DMS53 treated with DMSO at 0.1 percent for 48 hours (cell line): ENCODE results near the gene MTA3.
"Not testable (repeated sequence)": the region's sequence is repeated elsewhere in the genome, so short reads cannot be mapped to it uniquely, and the experiment has no call there.

Experiments used
- DNase-seq: peaks from one replicate; lab custom pipeline; 2025; ENCODE audit not compliant: unreplicated experiment; lab: John Stamatoyannopoulos, UW

The MTA3 gene

DNA sequence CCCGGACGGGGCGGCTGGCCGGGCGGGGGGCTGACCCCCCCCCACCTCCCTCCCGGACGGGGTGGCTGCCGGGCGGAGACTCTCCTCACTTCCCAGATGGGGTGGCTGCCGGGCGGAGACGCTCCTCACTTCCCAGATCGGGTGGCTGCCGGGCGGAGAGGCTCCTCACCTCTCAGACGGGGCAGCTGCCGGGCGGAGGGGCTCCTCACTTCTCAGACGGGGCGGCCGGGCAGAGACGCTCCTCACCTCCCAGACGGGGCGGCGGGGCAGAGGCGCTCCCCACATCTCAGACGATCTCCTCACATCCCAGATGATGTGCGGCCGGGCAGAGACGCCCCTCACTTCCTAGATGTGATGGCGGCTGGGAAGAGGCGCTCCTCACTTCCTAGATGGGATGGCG, 37.7 kb downstream of the MTA3 start:
- not testable (repeated sequence) for DNase-seq

DNA sequence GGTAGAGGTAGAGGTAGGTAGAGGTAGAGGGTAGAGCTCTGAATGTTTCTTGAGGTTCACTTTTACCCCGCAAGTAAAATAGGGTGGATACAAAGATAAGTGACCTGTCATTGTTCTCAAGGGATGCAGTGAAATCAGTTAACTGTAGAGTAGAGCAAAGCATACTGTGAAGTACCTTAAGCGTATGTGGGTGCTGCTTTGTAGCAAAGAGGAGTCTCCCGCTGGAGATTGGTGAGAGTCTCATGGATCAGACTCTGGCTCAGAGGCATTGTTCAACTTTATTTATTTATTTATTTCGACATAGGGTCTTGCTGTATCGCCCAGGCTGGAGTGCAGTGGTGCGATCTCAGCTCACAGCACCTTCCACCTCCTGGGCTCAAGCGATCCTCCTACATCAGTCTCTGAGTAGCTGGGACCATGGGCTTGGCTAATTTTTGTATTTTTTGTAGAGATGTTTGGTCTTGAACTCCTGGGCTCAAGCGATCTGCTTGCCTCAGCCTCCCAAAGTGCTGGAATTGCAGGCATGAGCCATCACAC, 38.7 kb downstream of the MTA3 start:
- no peak for DNase-seq

DNA sequence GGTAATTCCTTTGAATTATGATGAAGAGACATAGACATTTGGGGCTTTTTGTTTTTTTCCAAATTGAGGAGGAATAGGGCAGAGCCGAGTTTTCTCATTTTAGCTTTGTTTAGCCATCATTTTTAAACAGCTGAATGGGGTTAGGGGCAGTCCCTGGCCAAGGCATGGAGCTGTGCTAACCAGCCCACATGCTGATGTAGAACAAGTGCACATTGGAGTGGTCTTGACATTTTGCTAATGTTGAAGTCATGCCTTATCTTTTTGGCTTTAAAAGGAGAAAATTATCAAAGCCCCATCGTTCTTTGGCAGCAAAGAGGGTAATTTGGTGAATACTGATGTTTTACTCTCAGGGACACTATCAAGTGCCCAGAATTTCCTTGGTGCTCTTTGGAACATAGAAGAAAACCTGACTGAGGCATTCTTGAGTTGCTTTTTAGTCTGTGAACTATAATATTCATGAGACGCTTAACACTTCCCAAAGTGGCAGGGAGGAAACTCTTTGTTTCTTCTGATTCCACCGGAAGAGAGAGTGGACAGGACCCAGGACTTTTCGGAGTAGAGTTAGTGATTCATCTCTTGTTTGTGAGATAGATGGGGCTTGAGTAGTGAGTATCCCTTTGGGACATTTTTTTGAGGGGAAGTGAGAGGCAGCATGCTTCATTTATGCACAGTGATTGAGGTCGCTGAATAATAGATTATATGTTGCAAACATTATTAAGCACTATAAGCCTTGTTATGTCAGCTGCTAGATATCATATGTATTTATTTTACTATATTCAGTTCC, 45.0 kb downstream of the MTA3 start:
- DNase-seq: no peak

- DNase-seq: peak; percentile 18
Measured at GRCh38 chr2:42614838-42615237, 46.4 kb downstream of the MTA3 start.

- no peak for DNase-seq
Measured at GRCh38 chr2:42618116-42618515, 49.7 kb downstream of the MTA3 start.

DNA sequence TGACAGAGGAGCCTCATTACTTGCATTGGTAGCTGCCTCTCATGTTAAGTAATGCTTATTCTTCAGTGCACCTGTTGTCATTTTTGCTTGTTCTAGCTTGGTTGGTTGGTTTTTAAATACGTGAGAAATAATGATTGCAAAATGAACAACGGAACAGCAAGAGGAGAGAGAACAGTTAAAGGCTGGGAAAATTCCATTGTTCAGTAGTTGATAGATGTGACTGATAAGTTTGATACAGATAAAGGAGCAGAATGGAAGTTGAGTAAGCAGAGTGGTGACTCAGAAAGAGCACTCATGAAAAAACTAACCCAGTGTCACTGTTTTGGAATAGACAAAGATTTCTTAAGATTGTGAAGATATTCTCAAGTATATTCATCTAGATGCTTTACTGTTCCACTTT, 50.5 kb downstream of the MTA3 start:
- DNase-seq: no peak

DNA sequence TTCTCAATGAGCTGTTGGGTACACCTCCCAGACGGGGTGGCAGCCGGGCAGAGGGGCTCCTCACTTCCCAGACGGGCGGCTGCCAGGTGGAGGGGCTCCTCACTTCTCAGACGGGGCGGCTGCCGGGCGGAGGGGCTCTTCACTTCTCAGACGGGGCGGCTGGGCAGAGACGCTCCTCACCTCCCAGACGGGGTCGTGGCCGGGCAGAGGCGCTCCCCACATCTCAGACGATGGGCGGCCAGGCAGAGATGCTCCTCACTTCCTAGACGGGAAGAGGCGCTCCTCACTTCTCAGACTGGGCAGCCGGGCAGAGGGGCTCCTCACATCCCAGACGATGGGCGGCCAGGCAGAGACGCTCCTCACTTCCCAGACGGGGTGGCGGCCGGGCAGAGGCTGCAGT, 53.2 kb downstream of the MTA3 start:
- not testable (repeated sequence) for DNase-seq

DNA sequence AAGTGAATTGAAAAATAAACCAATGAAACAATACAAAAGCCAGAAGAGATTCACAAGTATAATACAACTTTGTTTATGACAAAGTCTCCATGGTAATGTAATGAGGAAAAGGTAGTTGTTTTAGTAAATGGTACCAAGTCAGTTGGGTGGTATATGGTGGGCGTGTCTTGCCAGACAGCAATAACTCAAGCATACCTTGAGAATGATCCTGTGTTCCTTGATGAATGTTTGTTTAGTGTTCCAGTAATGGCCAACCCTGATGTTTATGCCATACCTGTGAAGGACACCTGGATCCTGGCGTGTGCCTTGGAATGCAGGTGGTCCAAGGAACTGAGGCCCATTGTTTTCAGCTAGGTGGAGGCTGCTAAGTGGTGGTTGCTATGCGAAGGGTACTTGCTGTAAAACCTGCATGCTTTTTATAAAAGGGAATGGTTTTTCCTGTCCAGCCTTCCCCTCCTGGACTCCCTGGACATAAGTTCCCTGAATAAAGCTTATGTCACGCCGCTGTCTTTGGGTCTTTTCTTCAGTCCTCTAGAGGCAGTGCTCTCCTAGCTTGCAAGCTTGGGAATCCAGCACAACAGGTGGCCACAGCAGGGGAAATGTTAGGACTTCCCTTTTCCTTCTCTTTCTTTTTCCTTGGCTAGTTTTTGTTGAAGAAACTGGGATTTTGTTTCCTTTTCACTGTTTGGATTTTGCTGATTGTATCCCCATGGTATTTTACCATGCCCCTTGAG, 54.7 kb downstream of the MTA3 start:
- no peak for DNase-seq

- DNase-seq: no peak
Measured at GRCh38 chr2:42624047-42624446, 55.6 kb downstream of the MTA3 start.

GRCh38 chr2:42628024-42628423, 59.6 kb downstream of the MTA3 start:
- not testable (repeated sequence) for DNase-seq

DNA sequence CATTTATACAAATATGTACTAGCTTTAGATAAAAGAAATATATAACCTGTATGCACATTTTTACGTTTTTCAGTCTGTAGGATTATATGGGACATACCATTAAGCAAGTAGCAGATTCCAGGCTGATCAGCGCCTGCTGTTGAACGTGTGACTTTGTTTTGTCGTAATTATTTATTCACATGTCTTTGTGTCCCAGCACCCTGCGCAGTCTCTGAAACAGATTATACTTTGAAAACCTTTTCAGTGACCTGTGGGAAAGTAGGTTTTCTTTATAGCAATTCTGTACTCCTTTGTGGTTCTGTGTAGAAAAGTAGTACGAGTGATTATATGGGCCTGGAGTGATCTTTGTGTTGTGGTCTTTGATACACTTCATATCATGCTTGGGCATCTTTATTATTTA, 68.5 kb downstream of the MTA3 start:
- no peak for DNase-seq

- DNase-seq: no peak
Measured at GRCh38 chr2:42638080-42638784, 69.8 kb downstream of the MTA3 start.

DNA sequence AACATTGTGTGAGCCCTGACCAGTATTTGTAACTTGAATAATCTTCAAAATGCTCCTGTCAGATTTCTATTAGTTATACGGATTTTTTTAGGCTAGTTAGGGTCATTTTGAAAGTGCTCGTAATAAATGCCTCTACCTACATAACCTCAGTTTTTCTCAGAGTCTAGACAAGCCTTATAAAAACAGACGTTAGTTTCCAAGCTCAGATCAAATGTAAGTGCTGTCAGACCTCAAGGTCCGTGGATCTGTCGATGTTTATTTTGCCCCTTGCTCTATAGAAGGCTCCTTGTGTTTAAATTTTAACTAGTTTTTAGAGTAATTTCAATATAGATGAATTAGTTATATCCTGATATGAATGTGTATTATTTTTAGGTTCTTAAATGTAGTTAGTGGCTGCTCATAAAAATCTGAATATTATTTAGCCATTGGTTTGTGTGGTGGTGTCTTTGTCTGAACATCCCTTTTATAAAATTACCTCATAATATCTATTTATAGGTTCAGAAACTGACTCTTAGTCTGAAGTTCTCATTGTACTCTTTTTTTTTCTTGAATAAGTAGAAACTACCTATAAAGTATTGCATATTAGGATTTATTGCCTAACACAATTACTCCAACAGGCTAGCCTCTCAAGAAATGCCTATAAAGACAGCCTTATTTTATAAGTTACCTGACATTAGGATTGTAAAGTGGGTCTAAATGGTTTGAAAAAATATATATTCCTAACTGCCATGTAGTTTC, 71.1 kb downstream of the MTA3 start:
- no peak for DNase-seq

- no peak for DNase-seq
Measured at GRCh38 chr2:42640261-42640660, 71.8 kb downstream of the MTA3 start.

DNA sequence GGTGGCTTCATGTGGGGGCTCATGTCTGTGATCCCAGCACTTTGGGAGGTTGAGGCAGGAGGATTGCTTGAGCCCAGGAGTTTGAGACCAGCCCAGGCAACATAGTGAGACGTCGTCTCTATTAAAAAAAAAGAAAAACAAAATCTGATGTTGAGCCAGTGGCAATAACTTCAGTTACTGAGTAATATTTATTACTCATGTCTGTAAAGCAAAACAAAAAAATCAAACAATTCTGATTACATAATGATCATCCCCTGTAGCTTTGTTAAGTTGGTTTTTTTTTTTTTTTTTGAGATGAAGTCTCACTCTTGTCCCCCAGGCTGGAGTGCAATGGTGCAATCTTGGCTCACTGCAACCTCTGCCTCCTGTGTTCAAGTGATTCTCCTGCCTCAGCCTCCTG, 73.9 kb downstream of the MTA3 start:
- not testable (repeated sequence) for DNase-seq

DNA sequence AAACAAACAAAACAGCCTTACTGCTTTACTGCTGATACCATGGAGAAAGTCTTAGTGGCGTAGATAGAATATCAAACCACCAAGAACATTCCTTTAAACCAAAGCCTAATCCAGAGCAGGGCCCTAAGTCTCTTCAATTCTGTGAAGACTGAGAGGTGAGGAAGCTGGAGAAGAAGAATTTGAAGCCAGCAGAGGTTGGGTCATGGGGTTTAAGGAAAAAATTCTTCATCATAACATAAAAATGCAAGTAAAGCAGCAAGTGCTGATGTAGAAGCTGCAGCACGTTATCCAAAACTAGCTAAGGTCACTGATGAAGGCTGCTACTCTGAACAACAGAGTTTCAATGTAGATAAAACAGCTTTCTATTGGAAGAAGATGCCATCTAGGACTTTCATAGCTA, 77.1 kb downstream of the MTA3 start:
- DNase-seq: no peak

DNA sequence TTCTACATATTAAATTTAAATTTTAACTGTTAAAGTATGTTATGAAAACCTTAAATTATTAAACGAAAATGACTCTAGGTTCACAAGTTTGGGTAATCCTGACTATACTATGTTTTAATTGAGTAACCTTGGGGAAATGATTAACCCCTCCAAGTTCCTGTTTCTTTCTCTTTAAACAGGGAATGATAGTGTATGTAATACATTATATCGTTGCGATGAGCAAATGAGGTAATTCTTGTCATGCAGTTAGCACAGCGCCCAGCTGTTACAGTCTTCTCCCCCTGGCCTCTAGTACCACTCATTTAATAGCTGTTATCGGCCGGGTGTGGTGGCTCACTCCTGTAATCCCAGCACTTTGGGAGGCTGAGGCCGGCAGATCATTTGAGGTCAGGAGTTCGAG, 80.4 kb downstream of the MTA3 start:
- DNase-seq: no peak

- no peak for DNase-seq
Measured at GRCh38 chr2:42651057-42651456, 82.6 kb downstream of the MTA3 start.

DNA sequence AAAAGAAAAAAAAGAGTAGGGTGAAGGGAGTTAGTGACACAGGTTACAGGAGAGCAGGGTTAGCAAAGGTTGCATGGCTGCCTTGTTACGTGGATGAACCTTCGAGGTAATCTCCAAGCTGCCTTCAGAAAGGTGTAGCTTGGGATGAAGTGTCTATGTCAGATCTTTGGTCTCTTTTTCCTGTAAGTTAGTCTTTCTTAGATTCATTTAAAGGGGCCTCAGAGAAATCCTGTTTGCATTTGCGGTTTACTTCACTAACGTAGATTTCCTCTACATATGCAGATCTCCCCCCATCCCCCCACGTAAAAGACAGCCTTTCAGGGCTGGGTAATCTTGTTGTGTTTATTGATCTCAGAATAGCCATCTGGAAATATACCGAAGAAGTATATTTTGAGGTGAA, 83.7 kb downstream of the MTA3 start:
- no peak for DNase-seq

- no peak for DNase-seq
Measured at GRCh38 chr2:42653039-42653438, 84.6 kb downstream of the MTA3 start.

DNA sequence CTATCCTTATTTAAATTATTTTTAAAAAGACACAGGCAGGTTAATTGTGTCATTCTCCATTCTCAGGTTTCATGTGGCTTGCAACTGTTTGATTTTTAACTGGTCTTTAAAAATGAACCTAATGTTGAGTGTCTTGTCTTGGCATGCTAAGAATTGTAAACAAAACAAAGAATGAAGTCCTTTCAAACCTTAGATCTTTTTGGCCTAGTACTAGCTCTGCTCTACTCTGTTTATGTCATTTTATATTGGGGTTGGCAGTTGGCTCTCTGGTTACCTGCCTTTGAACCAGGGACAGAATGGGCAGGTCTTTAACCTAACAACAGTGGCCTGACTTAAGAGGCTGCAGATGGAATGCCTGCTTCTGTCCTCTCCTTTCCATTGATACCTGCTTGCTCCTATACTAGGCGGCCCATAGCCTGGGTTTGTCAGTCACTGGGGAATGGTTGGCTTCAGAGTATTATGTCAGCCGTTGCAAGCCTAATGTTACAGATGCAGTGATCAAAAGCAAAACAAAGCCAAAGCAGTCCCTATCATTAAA, 85.5 kb downstream of the MTA3 start:
- DNase-seq: no peak
